Caco-2 (cell line): ENCODE measurements around the gene COL8A1. TPM values are rescaled to one million over a fixed set of nuclear protein-coding genes. Genes with fewer than 3 reads are reported as not detected.

Source experiments
- BruUV-seq: library from RNA; stranded (reverse); fragments of 400-500 nt; replicated peaks from 2 replicates; lab custom pipeline; 2021; lab: Mats Ljungman, UMichigan
- CTCF ChIA-PET: fragments of 300-600 bp; sonication (Branson Sonifier 250); formaldehyde crosslinking; loops from one replicate; lab custom pipeline; 2022; ENCODE audit warnings: antibody characterized with exemption; lab: Charles Lee
- POLR2A ChIA-PET: fragments of 300-600 bp; sonication (Branson Sonifier 250); formaldehyde crosslinking; loops from one replicate; lab custom pipeline; 2022; ENCODE audit warnings: antibody characterized with exemption; lab: Charles Lee
- DNase-seq, 2 experiments: peaks; one replicate each; pipeline versions ENCODE4 v3.0.0 to v3.0.0-alpha.2; 2020 to 2022
- H3K27me3 ChIP-seq: replicated peaks from 2 replicates; pipeline ENCODE4 v1.6.0; 2011; ENCODE audit warnings: low read length; ENCODE audit not compliant: control insufficient read depth, insufficient read depth
- H3K36me3 ChIP-seq: 2 replicates; pipeline ENCODE4 v1.5.1; 2011; ENCODE audit warnings: low read length; ENCODE audit not compliant: control insufficient read depth, insufficient read depth
- H3K4me1 ChIP-seq: fragments of 250-450 bp; sonication (Bioruptor Pico); 2 replicates; pipeline ENCODE4 v1.5.1; 2020; ENCODE audit warnings: mild to moderate bottlenecking
- H3K4me3 ChIP-seq: 2 replicates; pipeline ENCODE4 v1.5.1; 2011; ENCODE audit warnings: low read depth, mild to moderate bottlenecking, control low read depth, low read length
- H3K9me3 ChIP-seq: fragments of 250-450 bp; sonication (Bioruptor Pico); 2 replicates; pipeline ENCODE4 v1.5.1; 2020; ENCODE audit warnings: mild to moderate bottlenecking, moderate library complexity
- H3K27ac Mint-ChIP-seq: one replicate; pipeline ENCODE4 v1.8.0; 2022; ENCODE audit warnings: mixed read lengths; ENCODE audit not compliant: unreplicated experiment
- H3K27me3 Mint-ChIP-seq: one replicate; pipeline ENCODE4 v1.8.0; 2022; ENCODE audit warnings: mixed read lengths; ENCODE audit not compliant: insufficient read depth, unreplicated experiment
- H3K36me3 Mint-ChIP-seq: one replicate; pipeline ENCODE4 v1.8.0; 2022; ENCODE audit warnings: mild to moderate bottlenecking, mixed read lengths; ENCODE audit not compliant: insufficient read depth, unreplicated experiment
- H3K4me1 Mint-ChIP-seq: one replicate; pipeline ENCODE4 v1.8.0; 2022; ENCODE audit warnings: low read depth, mixed read lengths; ENCODE audit not compliant: unreplicated experiment
- H3K4me3 Mint-ChIP-seq: one replicate; pipeline ENCODE4 v1.8.0; 2022; ENCODE audit warnings: mild to moderate bottlenecking, moderate library complexity, mixed read lengths; ENCODE audit not compliant: unreplicated experiment
- H3K9me3 Mint-ChIP-seq: one replicate; pipeline ENCODE4 v1.8.0; 2022; ENCODE audit warnings: mixed read lengths; ENCODE audit not compliant: unreplicated experiment
- CTCF ChIP-seq, 2 experiments: fragments of 200-600 bp in 1 of 2; IDR thresholded peaks; 1 replicate in 1 of 2; 2 replicates in 1 of 2; pipeline versions ENCODE4 v1.5.1 to v1.8.0; 2011 to 2022; ENCODE audit warnings: antibody characterized with exemption in 1 of 2, control low read depth in 1 of 2, inconsistent platforms in 1 of 2, low read depth in 1 of 2, low read length in 1 of 2, mild to moderate bottlenecking in 1 of 2, moderate library complexity in 1 of 2; ENCODE audit not compliant: insufficient read depth in 1 of 2, severe bottlenecking in 1 of 2, unreplicated experiment in 1 of 2
- intact Hi-C: fragments of 100-400 bp; cut with micrococcal nuclease; formaldehyde crosslinking; loops from one replicate; pipeline ENCODE4 v1.10.0; 2022; ENCODE audit not compliant: unreplicated experiment
- total RNA-seq: library from RNA; stranded (reverse); gene quantifications from 2 replicates; pipeline ENCODE4 v1.2.3, GENCODE V29; 2022

The COL8A1 gene
- total RNA-seq, 1 experiment from 2014 or later: not detected

DNA sequence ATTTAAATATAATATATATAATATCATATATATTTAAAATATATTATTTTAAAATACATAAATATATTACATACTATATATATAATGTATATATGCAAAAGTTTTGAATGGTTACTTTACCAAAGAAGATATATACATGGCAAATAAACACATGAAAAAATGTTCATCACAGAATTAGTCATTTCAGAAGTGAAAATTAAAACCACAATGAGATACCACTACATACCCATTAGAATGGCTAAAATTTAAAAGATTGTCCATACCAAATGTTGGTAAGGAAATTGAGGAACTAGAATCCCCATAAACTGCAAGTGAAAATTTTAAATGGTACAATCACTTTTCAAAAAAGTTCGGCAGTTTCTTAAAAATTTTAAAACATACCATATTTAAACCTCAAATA lies 23.6 kb upstream of the COL8A1 start:
- BruUV-seq: no TSS peak
- H3K9me3 ChIP-seq: no peaks in the 10 kb centered on the region
- Mint-ChIP-seq H3K4me1 (no peaks in the 10 kb centered on the region), H3K4me3 (no peak overlapping the region), H3K27me3 (peaks cover 6% of the 10 kb centered on the region), H3K9me3 (no peaks in the 10 kb centered on the region), H3K27ac (no peak overlapping the region), H3K36me3 (no peaks in the 10 kb centered on the region)
- no peak for DNase-seq
- no peak overlapping the region for H3K4me3 ChIP-seq
- no peaks in the 10 kb centered on the region for H3K36me3 ChIP-seq
- CTCF ChIA-PET: no interaction called here
- H3K4me1 ChIP-seq: no peaks in the 10 kb centered on the region
- POLR2A ChIA-PET: no interaction called here
- no peaks in the 10 kb centered on the region for H3K27me3 ChIP-seq
- no peak for TF ChIP-seq CTCF (IDR thresholded peaks at IDR 0.05; ENCODE audit: insufficient read depth in 1 of 2, low read depth in 1 of 2, low read length in 1 of 2, severe bottlenecking in 1 of 2, unreplicated experiment in 1 of 2)
- intact Hi-C loops: no loop called here

GRCh38 chr3:99620077-99620767 lies 18.2 kb upstream of the COL8A1 start:
- no TSS peak for BruUV-seq
- POLR2A ChIA-PET: no interaction called here

GRCh38 chr3:99620976-99621375 lies 17.4 kb upstream of the COL8A1 start:
- Mint-ChIP-seq H3K4me1 (no peaks in the 10 kb centered on the region), H3K36me3 (no peaks in the 10 kb centered on the region), H3K4me3 (no peak overlapping the region), H3K9me3 (no peaks in the 10 kb centered on the region), H3K27me3 (peaks cover 3% of the 10 kb centered on the region), H3K27ac (no peak overlapping the region)
- Histone ChIP-seq H3K36me3 (no peaks in the 10 kb centered on the region), H3K4me3 (no peak overlapping the region), H3K4me1 (no peaks in the 10 kb centered on the region), H3K9me3 (no peaks in the 10 kb centered on the region), H3K27me3 (no peaks in the 10 kb centered on the region)
- no peak for DNase-seq
- BruUV-seq: no TSS peak
- CTCF ChIA-PET: no interaction called here
- intact Hi-C loops: no loop called here
- POLR2A ChIA-PET: no interaction called here
- TF ChIP-seq CTCF (IDR thresholded peaks at IDR 0.05; ENCODE audit: insufficient read depth in 1 of 2, low read depth in 1 of 2, low read length in 1 of 2, severe bottlenecking in 1 of 2, unreplicated experiment in 1 of 2): no peak

More at GRCh38 chr3:99620077-99620767, 18.2 kb upstream of the COL8A1 start:
- no peaks in the 10 kb centered on the region for H3K9me3 Mint-ChIP-seq
- intact Hi-C loops: no loop called here
- Histone ChIP-seq H3K36me3 (no peaks in the 10 kb centered on the region), H3K9me3 (no peaks in the 10 kb centered on the region), H3K27me3 (no peaks in the 10 kb centered on the region), H3K4me1 (no peaks in the 10 kb centered on the region), H3K4me3 (no peak overlapping the region)
- H3K4me1 Mint-ChIP-seq: no peaks in the 10 kb centered on the region
- no peak overlapping the region for H3K27ac Mint-ChIP-seq
- peaks cover 3% of the 10 kb centered on the region for H3K27me3 Mint-ChIP-seq
- TF ChIP-seq CTCF (IDR thresholded peaks at IDR 0.05; ENCODE audit: insufficient read depth in 1 of 2, low read depth in 1 of 2, low read length in 1 of 2, severe bottlenecking in 1 of 2, unreplicated experiment in 1 of 2): no peak
- no peak overlapping the region for H3K4me3 Mint-ChIP-seq
- CTCF ChIA-PET: no interaction called here
- H3K36me3 Mint-ChIP-seq: no peaks in the 10 kb centered on the region
- no peak for DNase-seq
